NCI-H345 treated with DMSO at 0.1 percent for 48 hours (cell line): ENCODE data around the gene IFI16.
"Not testable (repeated sequence)": the region's sequence is repeated elsewhere in the genome, so short reads cannot be mapped to it uniquely, and the experiment has no call there.

Experiments used
- DNase-seq: peaks from one replicate; lab custom pipeline; 2025; ENCODE audit not compliant: unreplicated experiment; lab: John Stamatoyannopoulos, UW

Gene IFI16

DNA sequence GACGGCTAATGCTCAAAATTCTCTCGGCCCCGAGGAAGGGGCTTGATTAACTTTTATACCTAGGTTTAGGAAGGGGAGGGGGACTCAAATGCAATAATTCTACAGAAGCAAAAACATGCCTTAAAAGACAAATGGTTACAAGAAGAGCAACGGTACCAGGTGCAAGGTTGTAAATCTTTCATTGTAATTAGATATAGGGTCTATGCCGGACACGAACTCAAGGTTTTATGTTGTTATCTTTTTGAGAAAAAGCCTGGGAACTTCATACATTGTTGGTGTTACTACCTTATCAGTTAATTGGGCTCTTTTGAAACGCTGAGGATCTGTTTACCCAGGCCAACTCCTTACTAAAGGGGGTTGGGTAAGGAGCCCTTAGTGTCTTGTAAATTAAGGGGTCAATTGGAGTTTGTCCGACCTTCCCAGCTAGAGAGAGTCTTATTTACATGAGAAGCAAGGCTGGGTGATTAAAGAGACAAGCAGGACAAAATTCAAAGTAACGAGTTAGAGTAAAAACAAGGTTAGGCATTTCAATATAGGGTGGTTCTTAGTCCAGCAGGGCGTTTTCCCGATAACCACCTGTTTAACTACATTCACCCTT, 3.4 kb upstream of the IFI16 start:
- not testable (repeated sequence) for DNase-seq

DNA sequence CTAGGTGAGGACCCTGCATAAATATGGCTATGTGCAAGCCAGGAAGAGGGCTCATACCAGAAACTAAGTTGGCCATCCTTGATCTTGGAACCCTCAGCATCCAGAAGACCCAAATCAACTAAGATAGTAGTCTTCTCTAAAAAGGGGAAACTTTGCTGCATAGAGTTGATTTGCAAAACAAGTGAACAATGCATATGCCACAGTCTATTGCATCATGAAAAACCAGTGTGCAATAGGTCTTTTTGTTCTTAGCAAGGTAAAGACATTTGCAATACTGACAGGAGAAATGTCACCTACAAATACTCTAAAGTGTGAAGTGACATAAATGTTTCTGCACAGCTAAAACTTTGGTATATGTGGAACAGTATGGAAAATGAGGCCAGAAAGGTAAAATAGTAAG, 2.0 kb upstream of the IFI16 start:
- no peak for DNase-seq

DNA sequence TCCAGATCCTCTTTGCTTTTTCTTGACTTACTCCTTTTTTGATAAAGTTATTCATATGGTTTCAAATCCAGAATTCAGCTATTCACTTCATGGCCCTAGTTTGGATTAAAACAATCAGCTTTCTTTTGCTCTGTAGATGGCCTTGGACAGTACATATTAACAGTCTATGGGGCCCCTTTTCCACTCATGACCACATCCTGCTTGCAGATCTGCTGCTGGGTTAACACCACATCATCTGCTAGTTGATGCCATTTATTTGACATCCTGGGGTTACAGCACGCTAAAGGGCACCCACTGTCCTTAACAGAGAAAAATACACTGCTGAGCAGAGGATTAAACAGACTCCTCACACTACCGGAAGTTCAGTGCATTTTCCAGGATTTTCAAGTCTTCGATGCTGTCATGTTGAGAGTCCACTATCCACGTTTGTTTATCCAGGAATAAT, 941 bp upstream of the IFI16 start:
- DNase-seq = no peak

DNA sequence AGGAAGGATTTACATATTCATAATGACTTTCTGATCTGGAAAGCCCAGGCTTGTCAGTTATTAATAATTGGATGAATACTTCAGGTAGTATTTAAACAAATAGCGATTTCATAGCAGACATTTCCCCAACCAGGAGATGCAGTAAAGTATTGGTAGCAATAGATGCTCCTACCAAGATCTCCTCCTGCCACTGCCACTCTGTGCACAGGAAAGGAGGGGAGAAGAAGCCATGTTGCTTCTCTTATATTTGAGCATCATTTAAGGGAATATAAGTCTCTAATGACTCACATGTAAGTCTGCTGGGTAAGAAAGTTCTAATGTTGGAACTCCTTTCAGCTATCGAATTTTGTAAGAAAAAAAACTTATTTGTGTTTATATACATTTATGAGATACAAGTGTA, 420 bp upstream of the IFI16 start:
- DNase-seq = no peak

DNA sequence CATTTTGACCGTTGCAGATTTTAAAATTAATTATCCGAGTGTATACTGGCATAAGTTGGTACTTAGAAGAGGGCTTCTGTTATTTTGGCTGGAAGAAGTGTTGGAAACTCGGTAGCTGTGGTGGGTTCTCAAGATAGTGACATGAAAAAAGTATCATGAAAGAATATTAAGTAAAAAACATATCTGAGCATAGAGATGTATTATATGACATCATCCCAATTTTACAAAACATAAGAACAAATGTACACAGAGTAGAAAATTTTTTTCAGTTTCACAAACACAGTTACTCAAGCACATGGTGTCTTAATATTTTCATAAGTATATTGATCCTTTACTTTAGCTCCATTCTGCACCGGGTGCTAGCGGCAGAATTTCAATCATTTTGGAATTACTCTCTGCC, 684 bp downstream of the IFI16 start:
- no peak for DNase-seq

DNA sequence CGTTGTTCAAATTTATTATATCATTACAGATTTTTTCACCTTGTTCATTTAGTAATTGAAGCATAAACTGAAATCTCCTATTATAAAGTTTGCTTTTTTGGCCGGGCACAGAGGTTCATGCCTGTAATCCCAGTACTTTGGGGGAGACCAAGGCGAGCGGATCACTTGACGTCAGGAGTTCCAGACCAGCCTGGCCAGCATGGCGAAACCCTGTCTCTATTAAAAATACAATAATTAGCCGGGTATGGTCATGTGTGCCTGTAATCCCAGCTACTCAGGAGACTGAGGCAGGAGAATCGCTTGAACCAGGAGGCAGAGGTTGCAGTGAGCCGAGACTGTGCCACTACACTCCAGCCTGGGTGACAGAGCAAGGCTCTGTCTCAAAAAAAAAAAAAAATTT, 1.3 kb downstream of the IFI16 start:
- DNase-seq = not testable (repeated sequence)

DNA sequence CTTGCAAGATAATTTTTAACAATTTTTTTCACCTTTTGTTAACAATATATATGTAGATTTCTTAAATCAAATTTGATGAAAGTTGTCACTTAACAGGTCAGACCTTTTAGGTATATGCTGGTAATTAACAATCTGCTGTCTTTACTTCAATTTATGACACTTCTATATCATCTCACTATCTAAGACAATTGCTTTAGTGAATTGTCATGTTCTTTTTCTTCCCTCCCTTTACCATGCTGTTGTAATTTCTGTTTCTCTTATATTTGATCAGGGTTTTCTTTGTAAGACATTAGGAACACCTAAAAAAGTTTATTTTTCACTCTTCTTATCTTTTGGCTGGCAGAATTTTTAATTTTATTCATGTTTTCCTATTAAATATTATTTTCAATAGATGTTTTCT, 2.0 kb downstream of the IFI16 start:
- DNase-seq = no peak

DNA sequence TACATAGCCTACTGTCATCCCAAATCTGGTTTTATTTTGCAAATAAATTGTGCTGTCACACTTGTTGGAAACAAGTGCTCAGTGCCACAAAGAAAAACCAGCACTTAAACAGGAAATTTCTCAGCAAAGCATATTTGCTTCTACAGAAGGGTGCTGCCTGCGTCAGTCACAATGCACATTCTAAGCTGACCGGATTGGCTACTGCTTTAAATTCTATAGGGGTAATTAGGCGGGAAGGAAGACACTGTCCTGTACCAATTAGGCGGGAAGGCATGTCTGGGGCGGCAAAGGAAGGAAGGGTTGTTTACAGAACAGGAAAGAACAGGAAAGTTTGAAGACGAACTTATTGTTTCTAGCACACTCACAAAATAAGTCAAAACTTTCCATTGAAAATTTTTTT, 2.8 kb downstream of the IFI16 start:
- no peak for DNase-seq

DNA sequence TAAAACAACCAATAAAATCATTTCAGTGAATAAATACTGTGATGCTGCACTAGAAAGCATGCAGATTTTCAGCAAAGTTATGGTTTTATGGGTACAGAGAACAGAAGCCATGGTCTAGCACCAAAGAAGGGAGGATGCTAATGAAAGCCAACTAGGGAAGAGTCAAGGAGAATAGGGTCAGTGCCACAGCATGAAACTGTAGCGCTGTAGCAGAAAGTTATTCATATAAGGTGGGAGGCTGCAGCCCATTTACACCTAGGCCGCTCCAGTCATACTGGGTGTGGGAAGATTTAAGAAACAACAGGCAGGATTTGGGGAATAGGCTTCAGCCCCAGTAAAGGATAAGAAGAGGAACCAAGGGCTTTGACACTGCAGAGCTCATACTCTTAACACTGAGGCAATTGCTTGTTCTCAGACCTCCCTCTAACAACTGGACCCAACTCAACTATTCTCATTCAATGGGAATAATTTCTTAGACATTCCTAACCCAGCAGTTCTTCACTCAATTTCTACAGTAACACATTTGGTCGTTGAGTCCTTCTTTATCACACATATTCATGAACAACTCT, 4.4 kb downstream of the IFI16 start:
- no peak for DNase-seq

DNA sequence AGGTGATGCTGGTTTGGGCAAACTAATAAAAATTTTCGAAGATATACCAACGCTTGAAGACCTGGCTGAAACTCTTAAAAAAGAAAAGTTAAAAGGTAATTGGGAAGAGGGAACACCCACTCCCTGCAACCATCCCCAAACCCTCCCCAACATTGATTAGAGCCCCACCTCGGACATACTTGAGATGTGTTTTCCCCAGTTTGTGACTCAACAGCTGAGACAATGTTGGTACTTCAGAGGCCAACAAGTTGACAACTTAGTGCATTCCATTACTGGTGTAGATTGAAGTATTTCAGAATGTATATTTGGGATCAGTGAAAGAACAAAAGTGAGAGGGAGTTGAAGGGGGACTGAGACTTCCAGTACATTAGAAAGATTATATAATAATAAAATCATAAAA, 5.1 kb downstream of the IFI16 start:
- DNase-seq = no peak

DNA sequence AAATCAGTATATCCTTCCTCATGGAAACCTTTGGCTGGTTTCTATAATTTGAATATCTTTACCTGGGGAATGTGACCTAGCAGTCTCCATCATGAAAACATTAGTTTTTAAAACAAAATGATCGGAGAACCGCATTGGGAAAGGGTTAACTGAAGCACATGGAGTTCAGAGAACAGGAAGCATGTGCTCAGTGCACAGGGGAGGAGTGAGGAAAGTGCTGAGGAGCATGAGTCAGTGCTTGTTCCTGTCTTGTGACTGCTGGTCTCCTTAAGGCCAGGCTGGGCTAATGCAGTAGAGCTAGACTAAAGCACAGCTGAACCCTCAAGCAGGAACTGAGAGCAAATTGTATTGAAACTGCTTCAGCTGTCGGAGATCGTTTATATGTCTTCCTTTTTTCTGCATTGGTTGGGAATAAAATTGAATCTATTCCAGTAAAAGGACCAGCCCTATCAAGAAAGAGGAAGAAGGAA, 5.8 kb downstream of the IFI16 start:
- DNase-seq = no peak

DNA sequence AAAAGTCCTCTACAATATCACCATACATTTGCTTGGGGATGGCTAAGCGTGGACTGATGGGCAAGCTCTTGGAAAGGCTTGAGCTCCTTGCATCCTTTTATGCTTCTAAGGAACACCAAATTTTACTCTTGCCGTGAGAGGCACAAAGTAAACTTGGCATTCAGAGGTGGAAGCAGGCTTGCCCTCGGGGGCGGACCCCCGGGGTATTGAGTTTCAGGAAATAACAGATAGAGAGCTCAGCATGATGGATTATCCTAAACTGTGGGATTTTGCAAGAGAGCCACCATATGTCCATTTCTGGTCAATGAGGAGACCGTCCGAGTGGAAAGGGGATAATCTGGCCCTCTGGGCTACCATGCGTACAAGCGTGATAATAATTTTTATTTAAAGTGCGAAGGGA, 14.0 kb downstream of the IFI16 start:
- no peak for DNase-seq

DNA sequence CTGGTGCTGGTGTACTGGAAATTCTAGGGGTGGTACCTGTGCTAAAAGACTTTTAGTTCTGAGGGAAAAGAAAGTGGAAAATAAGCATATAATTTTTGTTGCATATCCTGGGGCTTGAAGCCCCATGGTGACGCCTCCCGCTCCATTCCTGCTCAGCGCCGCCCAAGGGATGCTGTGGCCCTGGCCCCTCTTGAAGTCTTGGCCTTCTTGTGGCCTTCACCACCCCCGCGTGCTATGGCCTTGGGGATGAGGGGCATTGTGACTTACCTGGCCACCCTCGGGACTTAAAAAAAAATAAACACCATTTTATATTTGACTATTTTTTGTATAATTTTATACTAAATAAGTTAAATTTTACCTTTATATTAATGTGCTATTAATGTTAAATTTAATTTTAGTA, 15.3 kb downstream of the IFI16 start:
- no peak for DNase-seq

DNA sequence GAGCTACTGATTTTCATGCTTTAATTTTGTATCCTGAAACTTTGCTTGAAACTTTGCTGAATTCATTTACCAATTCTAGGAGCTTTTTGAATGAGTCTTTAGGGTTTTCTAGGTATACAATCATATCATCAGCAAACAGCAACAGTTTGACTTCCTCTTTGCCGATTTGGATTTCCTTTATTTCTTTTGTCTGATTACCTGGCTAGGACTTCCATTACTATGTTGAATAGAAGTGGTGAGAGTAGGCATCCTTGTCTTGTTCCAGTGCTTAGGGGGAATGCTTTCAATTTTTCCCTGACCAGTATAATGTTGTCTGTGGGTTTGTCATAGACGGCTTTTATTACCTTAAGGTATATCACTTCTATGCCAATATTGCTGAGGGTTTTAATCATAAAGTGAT, 17.1 kb downstream of the IFI16 start:
- DNase-seq = not testable (repeated sequence)

DNA sequence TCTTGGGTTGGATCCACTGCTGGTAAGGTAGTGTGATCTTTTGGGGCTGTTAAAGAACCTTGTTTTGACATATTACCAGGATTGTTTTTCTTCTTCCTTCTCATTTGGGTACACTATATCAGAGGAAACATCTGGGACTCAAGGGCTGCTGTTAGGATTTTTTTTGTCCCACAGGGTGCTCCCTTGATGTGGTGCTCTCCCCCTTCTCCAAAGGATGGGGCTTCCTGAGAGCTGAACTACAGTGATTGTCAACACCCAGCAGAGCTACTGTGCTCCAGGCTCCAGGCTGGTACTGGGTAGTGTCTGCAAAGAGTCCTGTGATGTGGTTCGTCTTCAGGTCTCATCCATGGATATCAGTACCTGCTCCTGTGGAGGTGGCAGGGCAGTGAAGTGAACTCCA, 20.6 kb downstream of the IFI16 start:
- no peak for DNase-seq

DNA sequence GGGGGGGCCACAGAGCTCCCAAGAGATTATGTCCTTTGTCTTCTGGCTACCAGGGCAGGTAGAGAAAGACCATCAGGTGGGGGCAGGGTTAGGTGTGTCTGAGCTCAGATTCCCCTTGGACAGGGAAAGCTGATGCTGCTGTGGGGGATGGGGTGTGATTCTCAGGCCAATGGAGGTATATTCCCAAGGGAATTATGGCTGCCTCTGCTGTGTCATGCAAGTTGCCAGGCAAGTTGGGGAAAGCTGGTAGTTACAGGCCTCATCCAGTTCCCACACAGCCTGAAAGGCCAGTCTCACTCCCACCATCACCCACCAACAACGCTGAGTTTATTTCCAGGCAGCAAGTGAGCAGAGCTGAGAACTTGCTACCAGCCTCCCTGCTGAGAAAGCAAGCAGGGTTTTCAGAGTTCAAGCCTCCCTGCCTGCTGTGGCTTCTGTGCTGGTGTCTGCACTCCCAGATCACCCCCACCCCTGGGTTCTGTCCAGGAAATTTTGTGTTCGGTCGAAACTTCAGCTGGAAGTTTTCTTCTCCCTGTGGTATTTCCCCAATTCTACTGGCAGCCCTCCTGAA, 21.3 kb downstream of the IFI16 start:
- DNase-seq = no peak

DNA sequence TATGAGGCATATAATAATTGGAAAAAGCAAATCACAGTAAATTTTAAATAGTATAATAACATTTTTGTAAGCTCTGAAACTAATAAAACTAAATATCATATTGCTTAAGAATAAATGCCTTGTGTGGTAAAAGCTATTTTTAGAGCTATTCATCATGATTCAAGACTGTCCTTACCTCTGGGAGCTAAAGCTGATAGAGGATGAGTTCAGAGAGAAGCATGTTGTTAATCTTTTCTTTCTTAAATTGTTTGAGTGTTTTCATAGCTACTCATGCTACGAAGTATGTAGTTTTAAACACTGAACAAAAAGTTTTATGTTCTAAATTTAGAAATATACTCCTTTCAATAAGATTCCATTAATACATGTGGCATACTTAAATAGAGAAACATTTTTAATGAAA, 30.5 kb downstream of the IFI16 start:
- no peak for DNase-seq

DNA sequence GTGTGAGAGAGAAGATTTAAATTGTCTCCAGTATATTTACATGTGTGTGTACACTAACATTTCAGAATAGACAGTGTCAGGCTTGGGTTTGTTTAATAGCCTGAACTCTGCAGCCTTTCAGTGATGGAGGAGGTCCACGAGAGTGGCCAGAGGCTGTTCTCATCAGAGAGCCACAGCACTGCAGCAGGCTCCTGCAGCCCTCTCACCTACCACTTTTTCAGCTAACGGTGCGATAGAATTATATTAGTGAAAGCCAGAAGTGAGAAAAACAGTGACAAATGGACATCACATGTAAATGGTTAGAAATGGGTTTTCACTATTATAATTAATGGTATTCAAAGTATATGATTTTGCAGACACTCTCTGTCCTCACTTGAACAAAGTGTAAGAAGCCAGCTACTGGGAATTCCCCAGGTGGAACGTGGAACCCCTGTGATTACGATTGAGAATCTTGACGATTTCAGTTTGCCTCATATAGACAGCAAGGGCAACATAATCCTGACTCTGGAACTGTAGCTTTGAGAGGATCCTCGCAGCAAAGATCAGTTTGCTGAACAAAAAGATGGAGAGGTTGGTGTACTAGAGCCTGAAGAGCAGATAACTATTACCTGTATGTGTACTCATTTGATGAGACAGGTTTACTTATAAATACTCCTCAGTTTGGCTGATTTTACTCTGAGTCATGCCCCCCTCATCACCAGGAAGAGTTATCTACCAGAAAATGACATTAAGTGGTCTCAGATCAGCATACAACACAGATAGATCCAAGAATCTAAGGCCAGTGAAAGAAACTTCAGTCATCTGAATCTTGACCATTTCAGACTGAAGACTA, 31.4 kb downstream of the IFI16 start:
- no peak for DNase-seq

DNA sequence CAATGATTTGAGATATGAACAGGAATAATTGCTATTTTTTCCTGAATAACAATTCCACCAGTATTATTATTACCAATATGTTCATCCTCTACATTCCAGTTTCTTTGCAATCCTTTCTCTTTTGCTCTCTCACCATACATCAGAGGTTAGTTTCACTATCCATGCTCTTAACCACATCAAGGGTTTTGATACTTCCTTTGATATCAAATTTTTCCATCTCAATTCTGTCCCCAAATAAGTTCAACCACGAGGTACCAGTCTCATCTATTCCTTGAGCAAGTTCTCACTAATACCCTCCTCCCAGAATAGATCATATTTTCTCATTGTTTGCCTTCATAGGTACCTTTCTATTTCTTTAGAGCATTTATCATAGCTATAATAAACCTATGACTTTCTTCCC, 36.8 kb downstream of the IFI16 start:
- not testable (repeated sequence) for DNase-seq

DNA sequence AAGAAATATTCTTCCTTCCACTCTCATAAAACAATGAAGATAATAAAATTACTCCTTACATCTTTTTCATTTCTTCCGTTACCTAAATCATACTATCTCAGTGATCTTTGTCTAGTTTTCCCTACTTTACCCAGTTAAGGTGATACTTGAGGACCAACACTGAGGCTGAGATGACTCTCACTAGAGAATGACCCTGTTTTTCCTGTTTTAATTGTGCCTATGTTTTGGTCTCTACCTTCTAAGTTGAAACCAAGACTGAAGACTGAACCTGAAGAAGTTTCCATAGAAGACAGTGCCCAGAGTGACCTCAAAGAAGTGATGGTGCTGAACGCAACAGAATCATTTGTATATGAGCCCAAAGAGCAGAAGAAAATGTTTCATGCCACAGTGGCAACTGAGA, 41.7 kb downstream of the IFI16 start:
- DNase-seq = no peak

DNA sequence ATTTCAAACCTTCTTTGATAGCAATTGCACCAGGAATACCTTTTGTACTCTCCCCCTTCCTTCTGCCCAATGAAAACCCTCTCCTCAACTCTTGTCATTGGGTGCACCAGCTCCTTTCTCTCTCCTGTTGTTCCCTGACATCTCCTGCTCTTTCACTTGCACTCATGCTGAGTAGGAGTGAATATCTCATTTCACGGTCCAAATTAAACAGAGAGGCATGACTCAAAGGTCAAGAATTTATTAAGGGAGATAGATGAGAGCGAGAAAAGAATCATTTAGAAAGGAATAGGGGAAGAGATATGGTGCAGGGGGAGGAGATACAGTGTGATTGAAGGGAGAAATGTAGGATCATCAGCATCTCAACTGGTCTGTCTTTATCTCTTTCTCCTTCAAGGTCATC, 44.7 kb downstream of the IFI16 start:
- DNase-seq = no peak

DNA sequence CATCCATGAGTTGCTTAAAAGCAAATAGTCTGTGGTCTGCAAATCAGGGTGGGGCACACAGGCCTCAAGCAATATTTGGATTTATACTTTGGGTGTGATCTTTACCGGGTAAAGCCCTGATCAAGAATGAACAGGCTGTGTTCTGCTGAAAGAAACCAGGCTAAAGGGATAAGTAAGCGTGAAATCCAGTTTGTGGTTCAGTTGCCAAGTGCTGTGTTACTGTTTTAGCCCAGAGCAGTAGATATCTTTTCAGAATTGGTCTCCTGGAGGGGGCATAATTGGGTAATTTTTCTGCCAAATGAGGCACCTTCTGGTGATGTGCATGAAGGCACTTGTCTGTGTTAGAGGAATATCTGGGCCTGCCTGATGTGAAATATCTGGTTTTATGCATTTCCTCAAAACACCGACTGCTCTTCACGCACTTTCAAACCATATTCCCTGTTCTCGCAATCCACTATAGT, 45.5 kb downstream of the IFI16 start:
- DNase-seq = no peak
